ENCODE measurements around the gene FAM83G.

GRCh38 chr17:18985475-18985874 lies 19.1 kb downstream of the FAM83G start:
- TF ChIP-seq POLR2A (IDR thresholded peaks at IDR 0.05), result no peak
- TF ChIP-seq, protein P1, sequence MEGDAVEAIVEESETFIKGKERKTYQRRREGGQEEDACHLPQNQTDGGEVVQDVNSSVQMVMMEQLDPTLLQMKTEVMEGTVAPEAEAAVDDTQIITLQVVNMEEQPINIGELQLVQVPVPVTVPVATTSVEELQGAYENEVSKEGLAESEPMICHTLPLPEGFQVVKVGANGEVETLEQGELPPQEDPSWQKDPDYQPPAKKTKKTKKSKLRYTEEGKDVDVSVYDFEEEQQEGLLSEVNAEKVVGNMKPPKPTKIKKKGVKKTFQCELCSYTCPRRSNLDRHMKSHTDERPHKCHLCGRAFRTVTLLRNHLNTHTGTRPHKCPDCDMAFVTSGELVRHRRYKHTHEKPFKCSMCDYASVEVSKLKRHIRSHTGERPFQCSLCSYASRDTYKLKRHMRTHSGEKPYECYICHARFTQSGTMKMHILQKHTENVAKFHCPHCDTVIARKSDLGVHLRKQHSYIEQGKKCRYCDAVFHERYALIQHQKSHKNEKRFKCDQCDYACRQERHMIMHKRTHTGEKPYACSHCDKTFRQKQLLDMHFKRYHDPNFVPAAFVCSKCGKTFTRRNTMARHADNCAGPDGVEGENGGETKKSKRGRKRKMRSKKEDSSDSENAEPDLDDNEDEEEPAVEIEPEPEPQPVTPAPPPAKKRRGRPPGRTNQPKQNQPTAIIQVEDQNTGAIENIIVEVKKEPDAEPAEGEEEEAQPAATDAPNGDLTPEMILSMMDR (IDR thresholded peaks at IDR 0.05), result no peak
